Smooth muscle cell (in vitro differentiated cells): ENCODE data around the gene CYS1. TPM values are rescaled to one million over a fixed set of nuclear protein-coding genes. Genes with fewer than 3 reads are reported as not detected.

Experiments
- DNase-seq: peaks from one replicate; lab custom pipeline; 2025; ENCODE audit not compliant: unreplicated experiment; lab: John Stamatoyannopoulos, UW
- H2AFZ ChIP-seq: fragments of 200-600 bp; sonication (generic); 2 replicates; pipeline ENCODE4 v1.6.0; 2016; ENCODE audit warnings: antibody characterized with exemption, low read depth, mild to moderate bottlenecking
- H3F3A ChIP-seq: fragments of 200-600 bp; sonication (generic); 2 replicates; pipeline ENCODE4 v1.6.0; 2017; ENCODE audit warnings: antibody characterized with exemption, low read depth
- H3K27ac ChIP-seq: fragments of 200-600 bp; sonication (generic); 2 replicates; pipeline ENCODE4 v1.5.1; 2016; ENCODE audit warnings: low read depth, mild to moderate bottlenecking
- H3K27me3 ChIP-seq: fragments of 200-600 bp; sonication (generic); 2 replicates; pipeline ENCODE4 v1.6.1; 2016; ENCODE audit warnings: low read depth, mild to moderate bottlenecking
- H3K36me3 ChIP-seq: fragments of 200-600 bp; sonication (generic); 2 replicates; pipeline ENCODE4 v1.5.1; 2016; ENCODE audit warnings: low read depth
- H3K4me1 ChIP-seq: fragments of 200-600 bp; sonication (generic); 2 replicates; pipeline ENCODE4 v1.5.1; 2016; ENCODE audit warnings: low read depth
- H3K4me2 ChIP-seq: fragments of 200-600 bp; sonication (generic); 2 replicates; pipeline ENCODE4 v1.6.0; 2016; ENCODE audit warnings: mild to moderate bottlenecking
- H3K4me3 ChIP-seq: fragments of 200-600 bp; sonication (generic); 2 replicates; pipeline ENCODE4 v1.5.1; 2016; ENCODE audit warnings: mild to moderate bottlenecking
- H3K79me2 ChIP-seq: fragments of 200-600 bp; sonication (generic); 2 replicates; pipeline ENCODE4 v1.6.0; 2016; ENCODE audit warnings: low read depth, mild to moderate bottlenecking
- H3K9ac ChIP-seq: fragments of 200-600 bp; sonication (generic); 2 replicates; pipeline ENCODE4 v1.6.0; 2016; ENCODE audit warnings: low read depth
- H3K9me3 ChIP-seq: fragments of 200-600 bp; sonication (generic); replicated peaks from 2 replicates; pipeline ENCODE4 v1.5.1; 2016; ENCODE audit warnings: low read depth
- H4K20me1 ChIP-seq: fragments of 200-600 bp; sonication (generic); 2 replicates; pipeline ENCODE4 v1.6.0; 2016; ENCODE audit warnings: low read depth
- WGBS: methylation state at CpG from one replicate; pipeline ENCODE4 v1.1.7; 2016; ENCODE audit warnings: low lambda C conversion rate; 5-methylcytosine and 5-hydroxymethylcytosine counted together
- polyA plus RNA-seq: library from polyadenylated mRNA; unstranded; fragments of >200 nt; fragmentation: Nextera tagmentation; extraction: Ambion mirVana; gene quantifications from 2 replicates; pipeline ENCODE4 v1.2.1, GENCODE V29; 2016
- total RNA-seq: library from RNA; depleted of rRNA; stranded (reverse); fragments of >200 nt; gene quantifications from 2 replicates; pipeline ENCODE4 v1.2.3, GENCODE V29; 2014
- TF ChIP-seq, protein P1 (sequence below): fragments of 200-600 bp; sonication (generic); IDR thresholded peaks from 2 replicates; pipeline ENCODE4 v1.5.1; 2017; ENCODE audit warnings: borderline replicate concordance, mild to moderate bottlenecking, antibody characterized with exemption; ENCODE audit not compliant: insufficient read depth, poor library complexity, severe bottlenecking

Gene CYS1, protein sequence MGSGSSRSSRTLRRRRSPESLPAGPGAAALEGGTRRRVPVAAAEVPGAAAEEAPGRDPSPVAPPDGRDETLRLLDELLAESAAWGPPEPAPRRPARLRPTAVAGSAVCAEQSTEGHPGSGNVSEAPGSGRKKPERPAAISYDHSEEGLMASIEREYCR
- total RNA-seq (2.3 and 3.9 TPM in 2 replicates), polyA plus RNA-seq (9.9 and 11.5 TPM in 2 replicates)

DNA sequence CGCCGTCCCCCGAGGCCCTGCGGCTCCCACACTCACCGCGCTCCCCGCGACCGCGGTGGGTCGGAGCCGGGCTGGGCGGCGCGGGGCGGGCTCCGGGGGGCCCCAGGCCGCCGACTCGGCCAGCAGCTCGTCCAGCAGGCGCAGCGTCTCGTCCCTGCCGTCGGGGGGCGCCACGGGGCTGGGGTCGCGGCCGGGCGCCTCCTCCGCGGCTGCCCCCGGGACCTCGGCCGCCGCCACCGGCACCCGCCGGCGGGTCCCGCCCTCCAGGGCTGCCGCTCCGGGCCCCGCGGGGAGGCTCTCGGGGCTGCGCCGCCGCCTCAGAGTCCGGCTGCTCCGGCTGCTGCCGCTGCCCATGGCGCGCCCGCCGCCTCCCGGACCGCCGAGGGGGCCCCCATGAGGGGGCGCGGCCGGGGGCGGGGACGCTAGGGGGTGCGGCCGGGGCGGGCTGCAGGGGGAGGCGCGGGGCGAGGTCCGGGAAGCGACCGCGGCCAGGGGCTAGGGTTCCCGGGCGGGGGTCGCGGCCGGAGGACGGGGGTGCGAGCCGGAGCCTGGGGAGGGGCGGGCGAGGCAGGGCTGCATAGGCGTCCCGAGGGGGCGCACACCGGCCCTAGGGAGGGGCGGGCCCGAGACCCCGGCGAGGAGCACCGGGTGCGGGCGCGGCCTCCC is at the start of gene CYS1:
Gene CYS1, minus strand, starts transcription at position 542 of the 666 bp plus-strand sequence. Its CDS starts 188 bp downstream, at position 354.
- TF ChIP-seq, protein P1, sequence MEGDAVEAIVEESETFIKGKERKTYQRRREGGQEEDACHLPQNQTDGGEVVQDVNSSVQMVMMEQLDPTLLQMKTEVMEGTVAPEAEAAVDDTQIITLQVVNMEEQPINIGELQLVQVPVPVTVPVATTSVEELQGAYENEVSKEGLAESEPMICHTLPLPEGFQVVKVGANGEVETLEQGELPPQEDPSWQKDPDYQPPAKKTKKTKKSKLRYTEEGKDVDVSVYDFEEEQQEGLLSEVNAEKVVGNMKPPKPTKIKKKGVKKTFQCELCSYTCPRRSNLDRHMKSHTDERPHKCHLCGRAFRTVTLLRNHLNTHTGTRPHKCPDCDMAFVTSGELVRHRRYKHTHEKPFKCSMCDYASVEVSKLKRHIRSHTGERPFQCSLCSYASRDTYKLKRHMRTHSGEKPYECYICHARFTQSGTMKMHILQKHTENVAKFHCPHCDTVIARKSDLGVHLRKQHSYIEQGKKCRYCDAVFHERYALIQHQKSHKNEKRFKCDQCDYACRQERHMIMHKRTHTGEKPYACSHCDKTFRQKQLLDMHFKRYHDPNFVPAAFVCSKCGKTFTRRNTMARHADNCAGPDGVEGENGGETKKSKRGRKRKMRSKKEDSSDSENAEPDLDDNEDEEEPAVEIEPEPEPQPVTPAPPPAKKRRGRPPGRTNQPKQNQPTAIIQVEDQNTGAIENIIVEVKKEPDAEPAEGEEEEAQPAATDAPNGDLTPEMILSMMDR: peak; percentile 3
- H3K27me3 ChIP-seq: peaks cover 50% of the 10 kb centered on the region
- H3K9ac ChIP-seq: no peak within 1 kb of the TSS
- peak within 1 kb of the TSS; percentile 19 for H3K27ac ChIP-seq
- H3K36me3 ChIP-seq: no peaks in the 10 kb centered on the region
- H3K4me3 ChIP-seq: peak within 1 kb of the TSS; percentile 74
- H4K20me1 ChIP-seq: no peaks in the 10 kb centered on the region
- 0% methylated on average over 6 of the region's 98 CpGs for WGBS
- no peaks in the 10 kb centered on the region for H3K4me1 ChIP-seq
- H2AFZ ChIP-seq: peak within 1 kb of the TSS; percentile 78
- H3F3A ChIP-seq: peaks cover 8% of the 10 kb centered on the region
- H3K4me2 ChIP-seq: peak within 1 kb of the TSS; percentile 92
- peak; percentile 42 for DNase-seq
- no peaks in the 10 kb centered on the region for H3K79me2 ChIP-seq
- no peaks in the 10 kb centered on the region for H3K9me3 ChIP-seq

DNA sequence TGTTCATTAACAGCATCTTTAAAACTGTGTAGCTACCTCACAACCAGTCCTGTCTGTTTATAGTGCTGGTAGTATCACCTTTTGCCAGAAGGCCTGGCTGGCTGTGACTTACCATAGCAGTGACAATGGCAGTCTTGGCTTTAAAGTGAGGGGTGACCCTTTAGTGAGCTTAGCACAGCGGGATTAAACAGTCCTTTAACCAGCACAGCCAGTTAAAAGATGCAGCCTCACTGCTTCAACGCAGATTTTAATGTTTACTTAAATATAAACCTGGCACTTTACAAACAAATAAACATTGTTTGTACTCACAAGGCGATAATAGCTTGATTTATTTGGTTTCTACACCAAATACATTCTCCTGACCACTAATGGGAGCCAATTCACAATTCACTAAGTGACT is 49.3 kb upstream of the CYS1 start:
- no peak overlapping the region for H3K4me2 ChIP-seq
- H3K36me3 ChIP-seq: no peaks in the 10 kb centered on the region
- no peaks in the 10 kb centered on the region for H3K27me3 ChIP-seq
- no peaks in the 10 kb centered on the region for H3F3A ChIP-seq
- WGBS: 83% methylated on average over 3 of the region's 3 CpGs
- H3K4me3 ChIP-seq: no peak overlapping the region
- H2AFZ ChIP-seq: no peak overlapping the region
- H3K9me3 ChIP-seq: no peaks in the 10 kb centered on the region
- H3K9ac ChIP-seq: no peak overlapping the region
- no peak for DNase-seq
- TF ChIP-seq, protein P1: no peak
- H3K27ac ChIP-seq: no peak overlapping the region
- H3K4me1 ChIP-seq: peaks cover 7% of the 10 kb centered on the region
- no peaks in the 10 kb centered on the region for H4K20me1 ChIP-seq
- no peaks in the 10 kb centered on the region for H3K79me2 ChIP-seq

DNA sequence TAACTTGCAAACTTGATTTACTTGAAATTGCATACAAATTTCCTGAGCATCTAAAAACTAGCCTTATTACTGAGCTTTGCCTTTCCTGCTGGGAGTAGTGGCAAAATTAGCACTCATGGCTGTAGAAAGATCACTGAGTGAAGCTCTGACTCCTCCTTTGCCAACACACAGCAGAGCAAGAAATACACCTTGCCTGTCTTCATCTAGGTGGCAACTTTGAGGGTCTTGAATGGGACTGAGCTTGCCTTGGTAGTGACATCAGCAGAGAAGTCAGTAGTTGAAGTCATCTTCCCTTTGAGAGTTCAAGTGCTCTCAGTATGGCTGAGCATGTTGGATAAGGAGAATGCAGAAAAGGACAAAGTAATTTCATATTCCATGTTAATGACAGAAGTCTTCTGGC is 48.2 kb upstream of the CYS1 start:
- Histone ChIP-seq H3K27me3 (no peaks in the 10 kb centered on the region), H3K9me3 (no peaks in the 10 kb centered on the region), H3K36me3 (no peaks in the 10 kb centered on the region), H3K4me2 (no peak overlapping the region), H3K9ac (no peak overlapping the region), H3K79me2 (peaks cover under 1% of the 10 kb centered on the region), H3K27ac (no peak overlapping the region), H4K20me1 (no peaks in the 10 kb centered on the region), H2AFZ (no peak overlapping the region), H3K4me3 (no peak overlapping the region), H3F3A (no peaks in the 10 kb centered on the region), H3K4me1 (peaks cover 11% of the 10 kb centered on the region)
- DNase-seq: no peak
- TF ChIP-seq, protein P1: no peak

DNA sequence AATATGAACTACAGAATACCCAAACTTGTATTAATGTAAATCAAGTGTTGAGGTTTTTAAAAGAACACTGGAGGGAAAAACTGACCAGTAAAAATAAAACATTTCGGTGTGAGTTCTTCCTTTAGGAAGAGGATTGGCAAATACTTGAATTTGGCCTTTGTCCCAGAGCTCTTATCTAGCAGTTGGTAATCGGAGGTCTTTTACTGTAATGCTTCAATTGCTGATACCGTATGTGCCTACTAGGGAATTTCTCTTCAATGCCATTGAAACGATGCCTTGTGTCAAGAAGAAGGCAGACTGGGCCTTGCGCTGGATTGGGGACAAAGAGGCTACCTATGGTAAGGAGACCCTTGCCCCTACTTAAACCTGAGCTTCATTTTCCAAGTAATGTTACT is 46.4 kb upstream of the CYS1 start:
- Histone ChIP-seq H3K36me3 (no peaks in the 10 kb centered on the region), H4K20me1 (no peaks in the 10 kb centered on the region), H3K27ac (no peak overlapping the region), H3F3A (no peaks in the 10 kb centered on the region), H3K9me3 (no peaks in the 10 kb centered on the region), H3K4me1 (peaks cover 11% of the 10 kb centered on the region), H3K4me3 (no peak overlapping the region), H2AFZ (no peak overlapping the region), H3K9ac (no peak overlapping the region), H3K27me3 (no peaks in the 10 kb centered on the region), H3K79me2 (peaks cover 5% of the 10 kb centered on the region), H3K4me2 (no peak overlapping the region)
- TF ChIP-seq, protein P1: no peak
- WGBS: 62% methylated on average over 5 of the region's 5 CpGs
- no peak for DNase-seq
